Peyer's patch (tissue), 4 donors: ENCODE results near the gene PROM1. TPM values are rescaled to one million over a fixed set of nuclear protein-coding genes. Genes with fewer than 3 reads are reported as not detected.

ENCODE experiments used
- DNase-seq, 3 donors: peaks; one replicate each; pipeline ENCODE4 v3.0.0-alpha.2; 2017 to 2019
- H3K27ac ChIP-seq, 4 donors: fragments of 200-600 bp; sonication (generic); one replicate each; pipeline ENCODE4 v1.5.1; 2016 to 2019
- H3K27me3 ChIP-seq, 2 donors: fragments of 200-600 bp; sonication (generic); one replicate each; pipeline ENCODE4 v1.5.1; 2019
- H3K36me3 ChIP-seq, 3 donors: fragments of 200-600 bp; sonication (generic); one replicate each; pipeline ENCODE4 v1.5.1; 2016 to 2019
- H3K4me1 ChIP-seq, 4 donors: fragments of 200-600 bp; sonication (generic); one replicate each; pipeline ENCODE4 v1.5.1; 2016 to 2019
- H3K4me3 ChIP-seq, 4 donors: fragments of 200-600 bp; sonication (generic); 1 replicate in 3 of 4; 2 replicates in 1 of 4; pipeline ENCODE4 v1.5.1; 2016 to 2019; ENCODE audit warnings: mild to moderate bottlenecking in 1 of 4
- H3K9me3 ChIP-seq, 4 donors: fragments of 200-600 bp; sonication (generic); one replicate each; pipeline ENCODE4 v1.5.1; 2016 to 2019; ENCODE audit warnings: mild to moderate bottlenecking in 1 of 4
- CTCF ChIP-seq, 6 experiments: fragments of 450-650 bp in 4 of 6; fragments of 200-600 bp in 2 of 6; sonication (generic) in 1 of 6; IDR thresholded peaks; one replicate each; pipeline ENCODE4 v1.5.1; 2017 to 2019; ENCODE audit warnings: antibody characterized with exemption in 6 of 6, mild to moderate bottlenecking in 3 of 6, moderate library complexity in 1 of 6
- POLR2A ChIP-seq, 2 donors: fragments of 450-650 bp; IDR thresholded peaks; one replicate each; pipeline ENCODE4 v1.5.1; 2017; ENCODE audit warnings: antibody characterized with exemption in 2 of 2, mild to moderate bottlenecking in 2 of 2, moderate library complexity in 2 of 2
- total RNA-seq, 4 donors: library from RNA; depleted of rRNA; stranded (reverse); fragments of >200 nt; gene quantifications; one replicate each; pipeline ENCODE4 v1.1.0, GENCODE V29; 2016

Gene PROM1
- total RNA-seq, 4 donors from 2014 or later = 33.8 to 128 (median 58.9) TPM

DNA sequence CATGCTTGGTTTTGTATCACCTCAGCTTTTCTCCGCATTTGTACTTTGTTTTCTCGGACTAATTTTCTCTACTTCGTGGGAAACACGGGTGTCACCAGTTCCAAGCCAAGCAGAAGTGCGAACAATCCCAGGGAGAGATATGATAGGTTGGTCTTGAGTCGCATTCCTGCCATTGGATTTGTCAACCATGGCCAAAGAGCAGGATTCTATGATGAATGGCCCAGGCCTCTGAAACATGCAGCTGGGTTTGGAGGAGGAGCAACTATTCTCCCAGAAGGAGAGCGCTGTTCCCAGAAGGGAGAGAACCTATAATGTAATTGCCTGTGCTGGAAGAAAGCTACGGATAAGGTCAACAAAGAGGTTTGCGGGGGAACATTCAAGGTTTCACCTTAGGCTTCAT, 135.0 kb downstream of the PROM1 start:
- no peak for TF ChIP-seq POLR2A (IDR thresholded peaks at IDR 0.05)
- TF ChIP-seq CTCF (IDR thresholded peaks at IDR 0.05) = no peak
- H3K36me3 ChIP-seq = no peaks in the 10 kb centered on the region
- H3K4me1 ChIP-seq = no peaks in the 10 kb centered on the region
- no peak overlapping the region for H3K27ac ChIP-seq
- H3K4me3 ChIP-seq = no peak overlapping the region
- DNase-seq = no peak
- H3K27me3 ChIP-seq = no peaks in the 10 kb centered on the region
- H3K9me3 ChIP-seq = no peaks in the 10 kb centered on the region

GRCh38 chr4:15947684-15948083, 136.1 kb downstream of the PROM1 start:
- Histone ChIP-seq H3K4me1 (no peaks in the 10 kb centered on the region), H3K27ac (no peak overlapping the region), H3K36me3 (no peaks in the 10 kb centered on the region), H3K9me3 (no peaks in the 10 kb centered on the region), H3K27me3 (no peaks in the 10 kb centered on the region), H3K4me3 (no peak overlapping the region)
- TF ChIP-seq CTCF (IDR thresholded peaks at IDR 0.05) (no peak), POLR2A (IDR thresholded peaks at IDR 0.05) (no peak)
- no peak for DNase-seq

GRCh38 chr4:15945516-15945915, 138.3 kb downstream of the PROM1 start:
- Histone ChIP-seq H3K4me1 (no peaks in the 10 kb centered on the region), H3K9me3 (no peaks in the 10 kb centered on the region), H3K27ac (no peak overlapping the region), H3K4me3 (no peak overlapping the region), H3K27me3 (no peaks in the 10 kb centered on the region), H3K36me3 (no peaks in the 10 kb centered on the region)
- no peak for DNase-seq
- TF ChIP-seq CTCF (IDR thresholded peaks at IDR 0.05) (no peak), POLR2A (IDR thresholded peaks at IDR 0.05) (no peak)

DNA sequence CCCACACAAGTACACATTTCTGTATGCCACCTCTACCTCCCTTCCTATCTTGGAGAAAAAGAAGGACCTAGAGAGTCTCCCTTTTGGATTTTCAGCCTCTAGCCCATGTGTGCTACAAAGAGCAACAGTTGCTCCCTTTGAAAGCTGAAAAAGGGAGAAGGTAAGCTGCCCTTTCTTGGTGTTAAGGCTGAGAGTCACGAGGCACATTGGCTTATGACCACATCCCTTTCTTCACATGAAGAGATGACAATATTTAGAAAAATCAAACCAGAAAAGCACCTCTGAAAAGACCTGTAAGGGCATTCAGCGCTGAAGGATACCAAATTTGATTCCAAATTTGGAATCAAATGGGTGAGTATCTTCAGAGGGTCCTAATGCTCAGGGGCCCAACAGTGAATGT, 138.9 kb downstream of the PROM1 start:
- Histone ChIP-seq H3K4me3 (no peak overlapping the region), H3K9me3 (no peaks in the 10 kb centered on the region), H3K27ac (no peak overlapping the region), H3K4me1 (no peaks in the 10 kb centered on the region), H3K27me3 (no peaks in the 10 kb centered on the region), H3K36me3 (no peaks in the 10 kb centered on the region)
- no peak for DNase-seq
- no peak for TF ChIP-seq POLR2A (IDR thresholded peaks at IDR 0.05)
- TF ChIP-seq CTCF (IDR thresholded peaks at IDR 0.05) = no peak

- no peak overlapping the region for H3K4me3 ChIP-seq
These were observed 141.5 kb downstream of the PROM1 start for GRCh38 chr4:15942283-15942682.

More at GRCh38 chr4:15942283-15942682, 141.5 kb downstream of the PROM1 start:
- Histone ChIP-seq H3K27me3 (no peaks in the 10 kb centered on the region), H3K27ac (no peak overlapping the region), H3K9me3 (no peaks in the 10 kb centered on the region), H3K36me3 (no peaks in the 10 kb centered on the region), H3K4me1 (no peaks in the 10 kb centered on the region)
- no peak for TF ChIP-seq POLR2A (IDR thresholded peaks at IDR 0.05)
- TF ChIP-seq CTCF (IDR thresholded peaks at IDR 0.05) = no peak
- no peak for DNase-seq
